ENCODE results near the gene MAD1L1.

MAD1L1 gene

GRCh38 chr7:1779445-1779844 lies 453.3 kb downstream of the MAD1L1 start:
- no peak for DNase-seq (ENCODE audit: low read depth)

- no peak for DNase-seq (ENCODE audit: low read depth)
Observed at GRCh38 chr7:1777122-1777521, 455.6 kb downstream of the MAD1L1 start.

- DNase-seq (ENCODE audit: low read depth) = no peak
Observed at GRCh38 chr7:1775389-1775788, 457.4 kb downstream of the MAD1L1 start.

DNA sequence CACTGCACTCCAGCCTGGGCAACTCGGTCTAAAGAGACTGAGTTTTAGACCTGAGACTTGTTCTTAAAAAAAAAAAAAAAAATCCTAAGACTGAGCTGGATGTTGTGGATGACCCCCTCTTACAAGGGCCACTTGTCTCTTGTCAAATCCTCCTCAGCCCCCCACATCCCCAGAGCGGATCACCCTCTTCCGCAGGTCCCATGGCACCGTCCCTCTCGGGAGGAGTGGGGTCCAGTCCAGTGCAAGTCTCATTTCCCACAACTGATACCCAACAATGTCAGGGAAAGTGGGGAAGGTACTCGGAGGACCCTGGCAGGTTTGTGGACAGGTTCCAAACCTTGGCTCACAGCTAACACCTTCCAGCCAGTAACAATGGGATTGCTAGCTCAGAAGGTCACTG lies 462.4 kb downstream of the MAD1L1 start:
- DNase-seq (ENCODE audit: low read depth) = no peak

DNA sequence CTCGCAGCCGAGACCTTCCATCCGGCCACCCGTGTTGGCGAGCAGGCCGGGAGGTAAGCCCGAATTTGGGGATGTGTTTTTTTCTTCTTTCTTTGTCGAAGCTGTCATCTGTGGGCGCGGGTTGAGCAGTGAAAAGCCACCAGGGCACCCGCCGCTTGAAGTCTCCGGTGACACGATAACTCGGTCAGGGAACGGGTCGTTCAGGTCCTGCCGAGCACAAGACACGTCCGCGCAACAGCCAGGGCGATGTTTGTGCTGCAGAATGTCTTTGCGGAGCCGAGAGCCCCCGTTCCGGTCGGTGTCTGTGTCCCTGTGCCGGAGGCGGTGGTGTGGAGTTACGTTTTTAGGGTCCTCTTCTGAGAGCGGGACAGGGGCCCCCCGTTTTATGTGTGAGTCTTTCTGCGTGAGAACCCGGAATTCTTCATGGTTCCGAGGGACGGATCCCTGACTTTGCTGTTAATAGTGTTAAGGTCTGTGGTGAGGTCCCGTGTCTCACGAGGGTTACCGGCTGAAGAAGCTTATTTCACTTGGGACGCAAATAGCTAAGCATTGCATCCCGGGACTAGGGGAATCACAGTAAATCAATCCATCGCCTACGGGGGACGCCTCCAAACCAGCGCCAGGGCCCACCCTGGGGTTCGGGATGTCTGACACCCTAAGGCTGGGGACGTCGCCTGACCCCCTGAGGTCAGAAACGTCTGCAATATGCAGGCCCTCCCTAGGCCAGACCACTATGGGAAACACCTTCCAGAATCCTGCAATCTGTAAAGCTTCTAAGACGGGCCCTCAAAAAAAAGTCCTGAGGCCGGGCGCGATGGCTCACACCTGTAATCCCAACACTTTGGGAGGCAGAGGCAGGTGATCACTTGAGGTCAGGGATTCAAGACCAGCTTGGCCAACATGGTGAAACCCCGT lies 463.2 kb downstream of the MAD1L1 start:
- no peak for DNase-seq (ENCODE audit: low read depth)

GRCh38 chr7:1768832-1769231 lies 463.9 kb downstream of the MAD1L1 start:
- DNase-seq (ENCODE audit: low read depth) = no peak

DNA sequence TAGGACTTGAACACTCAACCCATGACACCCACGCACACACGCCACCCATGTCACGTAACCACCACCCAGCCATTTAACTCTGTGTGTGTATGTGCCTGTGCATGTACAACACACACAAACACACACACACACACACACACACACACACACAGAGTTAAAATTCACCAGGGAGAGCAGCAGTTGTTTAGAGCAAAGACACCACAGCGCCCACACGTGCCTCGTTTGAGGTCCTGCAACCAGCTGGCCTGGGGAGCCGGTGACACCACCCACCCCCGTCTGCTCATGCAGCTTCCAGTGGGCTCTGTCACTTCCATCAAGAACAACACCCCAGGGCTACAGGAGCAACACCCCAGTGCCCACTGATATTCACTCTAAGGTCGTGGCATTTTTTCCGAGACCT lies 465.2 kb downstream of the MAD1L1 start:
- no peak for DNase-seq (ENCODE audit: low read depth)
